ENCODE data around the gene AQP1.

The AQP1 gene

GRCh38 chr7:30911561-30911969, at the start of gene AQP1:
Gene AQP1 (plus strand): TSS chr7:30911853. CDS start chr7:30911910, 57 bp downstream.
- no peak for DNase-seq

- DNase-seq, result no peak
Observed at GRCh38 chr7:30862995-30863705, 48.5 kb upstream of the AQP1 start.

GRCh38 chr7:30863706-30864035, 48.0 kb upstream of the AQP1 start:
- no peak for DNase-seq

GRCh38 chr7:30864101-30864500, 47.6 kb upstream of the AQP1 start:
- no peak for DNase-seq

- no peak for DNase-seq
Observed at GRCh38 chr7:30865076-30865475, 46.6 kb upstream of the AQP1 start.

- DNase-seq, result no peak
Observed at GRCh38 chr7:30865821-30866220, 45.8 kb upstream of the AQP1 start.

GRCh38 chr7:30866939-30867338, 44.7 kb upstream of the AQP1 start:
- no peak for DNase-seq

- DNase-seq, result no peak
Observed at GRCh38 chr7:30867483-30867882, 44.2 kb upstream of the AQP1 start.

- DNase-seq, result no peak
Observed at GRCh38 chr7:30869794-30870611, 41.6 kb upstream of the AQP1 start.

- no peak for DNase-seq
Observed at GRCh38 chr7:30870821-30871518, 40.7 kb upstream of the AQP1 start.

- no peak for DNase-seq
Observed at GRCh38 chr7:30871655-30872054, 40.0 kb upstream of the AQP1 start.

- DNase-seq, result no peak
Observed at GRCh38 chr7:30873207-30873606, 38.4 kb upstream of the AQP1 start.

GRCh38 chr7:30873656-30874055, 38.0 kb upstream of the AQP1 start:
- no peak for DNase-seq

- DNase-seq, result no peak
Observed at GRCh38 chr7:30874656-30875302, 36.9 kb upstream of the AQP1 start.

- DNase-seq, result no peak
Observed at GRCh38 chr7:30877015-30877769, 34.5 kb upstream of the AQP1 start.

GRCh38 chr7:30877993-30878392, 33.7 kb upstream of the AQP1 start:
- no peak for DNase-seq

- DNase-seq, result no peak
Observed at GRCh38 chr7:30879139-30880124, 32.2 kb upstream of the AQP1 start.

- no peak for DNase-seq
Observed at GRCh38 chr7:30880125-30880720, 31.4 kb upstream of the AQP1 start.

- no peak for DNase-seq
Observed at GRCh38 chr7:30880941-30881340, 30.7 kb upstream of the AQP1 start.

GRCh38 chr7:30881448-30881847, 30.2 kb upstream of the AQP1 start:
- DNase-seq, result no peak

- no peak for DNase-seq
Observed at GRCh38 chr7:30884881-30885280, 26.8 kb upstream of the AQP1 start.

Data from activated CD4-positive, CD25-positive, alpha-beta regulatory T cell (primary cell).